Astrocyte (in vitro differentiated cells and primary cell): ENCODE data around the gene TENM4.

Source experiments
- CTCF ChIP-seq: IDR thresholded peaks from 2 replicates; pipeline ENCODE4 v1.5.1; 2011; ENCODE audit warnings: low read depth, mild to moderate bottlenecking, inconsistent platforms, low read length, moderate library complexity; ENCODE audit not compliant: insufficient read depth
- EZH2 ChIP-seq: IDR thresholded peaks from 2 replicates; pipeline ENCODE4 v1.6.1; 2012; ENCODE audit warnings: mild to moderate bottlenecking, low read length, inconsistent platforms; ENCODE audit not compliant: insufficient read depth

DNA sequence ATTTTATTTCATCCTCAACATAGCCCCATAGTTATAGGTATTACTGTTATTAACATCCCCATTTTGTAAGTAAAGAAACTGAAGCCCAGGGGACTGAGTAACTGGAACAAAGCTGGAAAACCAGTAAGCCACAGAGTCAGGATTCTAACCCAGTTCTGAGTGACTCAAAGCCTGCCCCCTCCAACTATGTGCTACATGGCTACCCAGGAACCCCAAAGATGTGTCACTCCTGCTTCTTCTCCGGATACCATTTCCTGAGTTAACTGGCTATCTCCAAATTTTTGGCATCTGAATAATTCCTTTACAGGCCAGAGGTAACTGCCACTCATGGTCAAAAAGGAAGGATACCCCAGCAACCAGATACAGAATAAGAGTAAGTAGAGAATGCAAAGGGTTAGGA lies 43.6 kb downstream of the TENM4 start:
- no peak for TF ChIP-seq CTCF
- no peak for TF ChIP-seq EZH2
